Skin of body (tissue), 2 donors: ENCODE results near the gene TBCK. TPM values are rescaled to one million over a fixed set of nuclear protein-coding genes. Genes with fewer than 3 reads are reported as not detected.
"Not testable (repeated sequence)": the region's sequence is repeated elsewhere in the genome, so short reads cannot be mapped to it uniquely, and the experiment has no call there.

Experiments used
- DNase-seq: peaks from one replicate; lab custom pipeline; 2025; lab: John Stamatoyannopoulos, UW
- total RNA-seq: library from RNA; depleted of rRNA; stranded (reverse); fragments of >200 nt; gene quantifications from one replicate; pipeline ENCODE4 v1.2.3, GENCODE V29; 2014

The TBCK gene
- total RNA-seq, 1 donor from 2014 or later: 56.3 TPM

- DNase-seq: not testable (repeated sequence)
Observed at GRCh38 chr4:106321814-106322213, 5.8 kb upstream of the TBCK start.

- not testable (repeated sequence) for DNase-seq
Observed at GRCh38 chr4:106321168-106321567, 5.2 kb upstream of the TBCK start.

- DNase-seq: no peak
Observed at GRCh38 chr4:106320235-106320634, 4.2 kb upstream of the TBCK start.

- no peak for DNase-seq
Observed at GRCh38 chr4:106318511-106318910, 2.5 kb upstream of the TBCK start.

- DNase-seq: no peak
Observed at GRCh38 chr4:106317815-106318214, 1.8 kb upstream of the TBCK start.

GRCh38 chr4:106316773-106317409 lies 882 bp upstream of the TBCK start:
- DNase-seq: peak; percentile 63

- DNase-seq: peak; percentile 31
Observed at GRCh38 chr4:106315476-106315967, 487 bp downstream of the TBCK start.

GRCh38 chr4:106314960-106315359 lies 1.0 kb downstream of the TBCK start:
- no peak for DNase-seq

GRCh38 chr4:106312997-106313522 lies 2.9 kb downstream of the TBCK start:
- no peak for DNase-seq

GRCh38 chr4:106312377-106312776 lies 3.6 kb downstream of the TBCK start:
- DNase-seq: no peak

GRCh38 chr4:106306561-106306960 lies 9.4 kb downstream of the TBCK start:
- DNase-seq: no peak

GRCh38 chr4:106305435-106306055 lies 10.5 kb downstream of the TBCK start:
- no peak for DNase-seq

- no peak for DNase-seq
Observed at GRCh38 chr4:106304632-106305031, 11.4 kb downstream of the TBCK start.

GRCh38 chr4:106303548-106304281 lies 12.3 kb downstream of the TBCK start:
- no peak for DNase-seq

GRCh38 chr4:106302062-106302438 lies 14.0 kb downstream of the TBCK start:
- no peak for DNase-seq

GRCh38 chr4:106301393-106302061 lies 14.5 kb downstream of the TBCK start:
- peak; percentile 14 for DNase-seq

GRCh38 chr4:106299977-106300376 lies 16.0 kb downstream of the TBCK start:
- DNase-seq: no peak

- no peak for DNase-seq
Observed at GRCh38 chr4:106297245-106298035, 18.6 kb downstream of the TBCK start.

GRCh38 chr4:106294062-106294461 lies 21.9 kb downstream of the TBCK start:
- DNase-seq: no peak

- DNase-seq: no peak
Observed at GRCh38 chr4:106291678-106292077, 24.3 kb downstream of the TBCK start.

GRCh38 chr4:106289737-106290136 lies 26.3 kb downstream of the TBCK start:
- DNase-seq: no peak
